D721Med (cell line): ENCODE results near the gene TMEM79.

Source experiments
- DNase-seq: peaks from one replicate; pipeline ENCODE4 v3.0.0; 2011; ENCODE audit warnings: low spot score; ENCODE audit not compliant: insufficient read length
- FAIRE-seq: peaks from 2 replicates; lab custom pipeline; 2011; peaks lifted over from hg19 to GRCh38; lab: Jason Lieb, UNC
- CTCF ChIP-seq: IDR thresholded peaks from 2 replicates; pipeline ENCODE4 v1.5.1; 2012; ENCODE audit warnings: mild to moderate bottlenecking, control low read depth; ENCODE audit not compliant: insufficient read depth; ENCODE audit errors: missing control alignments

Gene TMEM79

GRCh38 chr1:156279837-156280236 is 4.3 kb upstream of the TMEM79 start:
- FAIRE-seq: no peak
- no peak for TF ChIP-seq CTCF

GRCh38 chr1:156281281-156281680 is 2.8 kb upstream of the TMEM79 start:
- FAIRE-seq (peak; percentile 35), DNase-seq (no peak)
- TF ChIP-seq CTCF: no peak

More at GRCh38 chr1:156279837-156280236, 4.3 kb upstream of the TMEM79 start:
- DNase-seq: no peak

- DNase-seq (no peak), FAIRE-seq (no peak)
- TF ChIP-seq CTCF: no peak
Measured at GRCh38 chr1:156281693-156282478, 2.2 kb upstream of the TMEM79 start.

GRCh38 chr1:156282479-156283222 is 1.5 kb upstream of the TMEM79 start, which contains the start of gene SMG5:
SMG5 (minus strand) TSS chr1:156282825; CDS start chr1:156282680, 145 bp downstream.
- FAIRE-seq (peak; percentile 69), DNase-seq (peak; percentile 76)
- TF ChIP-seq CTCF: no peak

GRCh38 chr1:156283521-156283920 is 604 bp upstream of the TMEM79 start:
- TF ChIP-seq CTCF: no peak
- FAIRE-seq: no peak
- DNase-seq: no peak

GRCh38 chr1:156284757-156285156 is 632 bp downstream of the TMEM79 start:
- no peak for TF ChIP-seq CTCF
- FAIRE-seq (no peak), DNase-seq (no peak)

- no peak for TF ChIP-seq CTCF
- no peak for DNase-seq
- no peak for FAIRE-seq
Measured at GRCh38 chr1:156285437-156285836, 1.3 kb downstream of the TMEM79 start.
